GM19395 (cell line): ENCODE results near the gene CNTNAP2.

Experiments used
- ATAC-seq: cut with Tn5 transposase; IDR thresholded peaks from one replicate; pipeline ENCODE4 v1.9.1; 2021; ENCODE audit warnings: mild to moderate bottlenecking, moderate library complexity; ENCODE audit not compliant: unreplicated experiment

CNTNAP2 gene

GRCh38 chr7:146116521-146117222, at the start of gene CNTNAP2:
Gene CNTNAP2, plus strand, starts transcription at chr7:146116801. Its CDS starts 76 bp downstream, at chr7:146116877.
- no peak for ATAC-seq

DNA sequence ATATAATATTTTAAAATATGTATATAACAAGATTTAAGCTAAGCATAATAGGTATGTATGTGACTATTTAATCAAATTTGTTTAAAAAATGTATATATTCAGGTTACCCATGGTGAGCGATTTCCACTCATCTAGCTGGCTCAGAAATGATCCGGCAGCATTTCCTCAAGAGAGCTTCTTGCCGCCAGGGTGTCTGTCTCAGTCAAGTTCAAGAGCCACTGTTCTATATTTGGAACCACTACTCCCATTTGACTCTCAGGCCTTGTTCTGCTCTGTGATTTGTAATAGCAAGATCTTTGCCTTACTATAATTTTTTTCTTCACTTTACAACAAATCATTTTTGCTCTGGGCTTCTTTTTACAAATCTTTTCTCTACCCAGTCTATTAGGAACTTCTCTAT, 48.7 kb upstream of the CNTNAP2 start:
- no peak for ATAC-seq

DNA sequence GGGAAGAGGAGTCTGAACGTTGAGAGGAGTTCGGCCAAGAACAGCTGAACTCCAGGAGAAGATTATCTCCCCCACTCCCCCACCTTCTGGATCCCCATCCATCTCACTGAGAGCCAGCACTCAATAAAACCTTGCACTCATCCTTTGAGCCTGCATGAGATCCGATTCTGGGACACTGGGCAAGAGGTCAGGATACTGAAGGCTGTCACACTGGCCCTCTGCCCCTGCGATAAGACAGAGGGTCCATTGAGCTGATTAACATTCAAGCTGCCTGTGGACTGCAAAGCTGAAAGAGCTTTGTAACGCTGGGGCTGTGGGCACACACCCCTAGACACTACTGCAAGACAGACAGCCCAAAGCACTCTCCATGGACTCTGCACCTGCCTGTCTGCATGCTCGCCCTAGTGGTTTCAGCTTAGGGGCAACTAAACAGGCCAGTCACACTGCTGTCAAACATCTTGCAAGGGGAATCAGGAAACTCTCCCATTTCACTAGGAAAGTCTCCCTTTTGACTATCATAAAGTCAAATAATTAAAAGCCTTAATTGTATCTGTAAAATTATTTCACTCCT, 42.3 kb upstream of the CNTNAP2 start:
- ATAC-seq: no peak

DNA sequence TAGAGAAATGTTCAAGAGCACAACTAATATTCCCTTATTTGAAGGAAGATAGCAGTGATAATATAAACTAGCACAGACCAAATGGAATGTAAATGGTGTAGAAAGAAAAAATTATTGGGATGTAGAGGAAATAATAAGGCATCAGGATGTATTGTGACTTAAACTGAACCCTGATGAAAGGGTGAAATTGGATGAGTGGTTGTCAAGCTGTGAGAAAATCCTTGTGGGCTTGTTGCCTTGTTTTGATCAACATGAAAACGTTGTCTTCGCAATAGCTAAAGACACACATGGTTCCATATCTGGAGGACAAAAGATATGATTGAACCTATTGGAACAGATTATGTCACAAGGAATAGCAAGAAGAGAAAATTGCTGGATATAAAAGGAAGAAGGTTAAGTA, 40.3 kb upstream of the CNTNAP2 start:
- no peak for ATAC-seq

GRCh38 chr7:146084086-146084485, 32.5 kb upstream of the CNTNAP2 start:
- no peak for ATAC-seq

- peak; percentile 95 for ATAC-seq
Measured at GRCh38 chr7:146090023-146090645, 26.5 kb upstream of the CNTNAP2 start.

DNA sequence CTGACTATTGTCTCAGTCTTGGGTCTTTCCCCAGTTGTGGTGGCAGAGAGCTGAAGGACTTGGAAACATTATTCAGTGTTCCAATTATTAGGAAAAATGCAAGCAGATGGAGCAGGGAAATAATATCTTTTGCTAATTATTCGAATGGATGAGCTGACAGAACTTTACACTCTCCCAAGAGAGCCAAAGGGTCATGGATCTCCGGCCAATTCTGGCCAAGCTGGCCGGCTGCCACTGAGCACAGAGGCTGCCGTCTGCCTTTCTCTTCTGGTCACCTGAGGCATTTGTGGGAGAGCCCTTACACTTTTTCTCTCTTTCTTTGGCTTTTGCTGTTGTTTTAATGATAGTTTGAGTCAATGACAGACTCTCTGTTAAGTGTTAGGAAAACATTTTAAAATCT, 22.2 kb upstream of the CNTNAP2 start:
- no peak for ATAC-seq

DNA sequence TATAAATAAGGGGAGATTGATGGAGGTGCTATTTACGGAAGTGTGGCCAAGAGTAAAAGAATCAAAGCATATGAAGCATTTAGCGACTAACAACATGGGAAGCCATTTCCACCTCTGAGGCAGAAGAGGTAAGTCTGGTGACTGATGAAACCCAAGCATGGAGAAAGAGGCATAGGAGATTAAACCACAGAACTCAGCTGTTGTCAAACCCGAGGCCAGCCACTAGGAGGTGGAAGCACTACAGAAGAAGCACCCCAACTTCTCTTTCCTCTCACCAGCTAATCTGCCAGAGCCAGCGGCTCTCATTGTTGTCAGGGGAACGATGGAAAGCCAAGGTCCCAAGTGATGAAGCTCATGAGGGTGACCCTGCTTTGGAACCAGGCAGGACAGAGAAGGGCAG, 19.6 kb upstream of the CNTNAP2 start:
- no peak for ATAC-seq

- ATAC-seq: no peak
Measured at GRCh38 chr7:146106319-146106718, 10.3 kb upstream of the CNTNAP2 start.

DNA sequence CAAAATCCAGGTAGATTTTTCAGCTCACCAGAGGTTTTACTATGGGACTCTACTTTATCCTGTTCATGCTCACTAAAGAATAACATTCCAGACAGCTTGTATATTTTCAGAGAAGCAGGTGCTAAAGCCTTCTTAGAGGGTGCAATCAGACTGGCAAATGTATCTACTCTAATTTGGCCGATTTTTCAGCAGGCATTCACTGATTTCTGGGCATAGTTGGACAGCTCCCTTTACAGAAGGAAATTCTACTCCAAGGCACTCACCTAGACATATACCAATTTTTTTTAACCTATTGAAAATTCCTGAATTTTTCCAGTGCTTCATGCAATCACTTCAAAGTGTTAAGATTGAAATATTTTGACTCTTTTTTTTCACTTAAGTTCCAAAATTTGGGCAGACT, 3.8 kb upstream of the CNTNAP2 start:
- no peak for ATAC-seq

DNA sequence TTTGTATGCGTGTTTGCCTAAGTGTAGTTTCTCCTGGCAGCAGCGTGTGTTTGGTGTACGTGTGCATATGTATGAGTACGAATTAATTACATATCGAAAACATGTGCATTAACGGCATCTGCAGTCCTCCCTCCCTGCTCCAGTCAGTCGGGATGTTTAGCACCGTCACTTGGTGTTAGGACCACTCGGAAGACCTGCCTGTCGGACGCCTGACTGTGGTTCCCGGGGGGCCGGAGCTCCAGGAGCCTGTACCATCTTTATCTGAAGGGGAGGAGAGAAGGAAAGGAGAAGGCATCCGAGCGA, 1.1 kb upstream of the CNTNAP2 start:
- ATAC-seq: no peak

GRCh38 chr7:146115851-146116520, 615 bp upstream of the CNTNAP2 start:
- ATAC-seq: peak; percentile 60

DNA sequence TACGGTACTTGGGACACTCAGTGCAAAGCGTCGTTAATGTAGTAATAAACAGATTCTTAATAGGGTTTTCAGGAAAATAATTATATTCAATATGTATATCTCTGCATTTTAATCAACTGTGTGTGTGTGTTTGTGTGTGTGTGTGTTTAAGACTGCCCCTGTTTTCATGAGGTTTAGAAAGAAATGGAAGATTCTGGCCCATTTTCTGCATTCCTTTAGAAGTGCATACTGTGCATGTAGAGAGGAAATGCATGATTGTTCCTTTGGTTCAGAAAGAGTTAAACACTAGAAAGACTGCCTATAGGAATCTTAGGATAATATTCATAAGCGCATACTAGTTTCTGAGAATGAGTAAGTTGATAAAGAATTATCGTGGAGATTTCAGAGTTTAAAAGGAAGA, 975 bp downstream of the CNTNAP2 start:
- ATAC-seq: no peak

- ATAC-seq: no peak
Measured at GRCh38 chr7:146119002-146119401, 2.4 kb downstream of the CNTNAP2 start.

DNA sequence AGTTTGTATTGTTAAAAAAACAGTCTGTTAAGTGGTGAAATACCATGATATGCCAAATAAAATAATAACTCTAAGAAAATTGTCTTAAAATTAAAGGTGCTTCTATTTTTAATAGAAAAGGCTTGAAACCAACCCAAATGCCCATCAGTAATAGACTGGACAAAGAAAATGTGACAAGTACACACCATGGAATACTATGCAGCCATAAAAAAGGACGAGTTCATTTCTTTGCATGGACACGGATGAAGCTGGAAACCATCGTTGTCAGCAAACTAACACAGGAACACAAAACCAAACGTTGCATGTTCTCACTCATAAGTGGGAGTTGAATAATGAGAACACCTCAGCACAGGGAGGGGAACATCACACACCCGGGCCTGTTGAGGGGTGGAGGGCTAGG, 7.1 kb downstream of the CNTNAP2 start:
- no peak for ATAC-seq

DNA sequence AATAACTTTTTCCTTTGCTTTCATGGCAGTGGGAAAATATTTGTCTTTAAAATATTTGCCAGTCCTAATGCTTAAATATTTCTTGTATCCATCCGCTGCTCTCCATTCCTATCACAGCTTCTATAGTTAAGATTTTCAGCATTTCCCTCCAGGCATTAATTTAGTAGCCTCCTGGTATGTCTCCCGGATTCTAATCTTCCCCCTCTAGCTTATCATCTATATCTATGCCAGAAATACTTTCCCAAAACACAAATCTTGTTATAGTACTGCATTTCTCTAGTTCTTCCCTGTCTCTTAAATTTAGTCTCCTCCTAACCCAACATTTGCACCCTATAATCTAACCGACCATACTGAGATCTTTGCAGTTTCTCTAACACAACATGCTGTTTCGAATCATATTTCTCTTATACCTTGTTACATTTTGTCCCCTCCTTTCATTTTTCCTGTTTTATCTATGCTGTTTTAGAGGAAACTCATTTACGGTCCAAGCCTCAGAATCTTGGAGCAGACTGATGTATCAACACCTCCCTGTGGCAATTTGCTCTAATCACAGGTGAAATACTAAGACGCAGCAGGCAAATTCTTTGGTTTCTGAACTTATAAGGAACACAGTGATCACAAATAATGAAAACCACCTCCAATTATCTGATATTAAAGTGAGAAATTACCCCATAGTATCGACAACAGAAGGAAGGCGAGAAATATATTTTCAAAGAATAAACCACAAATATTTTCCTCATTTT, 10.3 kb downstream of the CNTNAP2 start:
- ATAC-seq: no peak

- ATAC-seq: no peak
Measured at GRCh38 chr7:146129296-146129695, 12.7 kb downstream of the CNTNAP2 start.

DNA sequence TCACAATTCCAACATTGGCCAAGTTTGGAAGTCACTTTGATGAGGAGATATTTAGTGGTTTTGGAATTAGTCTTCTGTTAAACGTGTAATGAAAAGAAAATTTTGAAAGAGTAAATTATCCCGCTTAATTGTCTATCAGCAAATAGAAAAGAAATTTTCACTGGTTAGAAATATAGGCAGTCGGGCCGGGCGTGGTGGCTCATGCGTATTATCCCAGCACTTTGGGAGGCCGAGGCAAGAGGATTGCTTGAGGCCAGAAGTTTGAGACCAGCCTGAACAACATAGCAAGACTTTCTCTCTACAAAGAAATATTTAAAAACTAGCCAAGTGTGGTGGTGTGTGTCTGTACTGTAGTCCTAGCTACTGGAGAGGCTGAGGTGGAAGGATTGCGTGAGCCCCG, 13.4 kb downstream of the CNTNAP2 start:
- ATAC-seq: no peak

- no peak for ATAC-seq
Measured at GRCh38 chr7:146131701-146132100, 15.1 kb downstream of the CNTNAP2 start.

GRCh38 chr7:146136357-146136875, 19.8 kb downstream of the CNTNAP2 start:
- no peak for ATAC-seq

DNA sequence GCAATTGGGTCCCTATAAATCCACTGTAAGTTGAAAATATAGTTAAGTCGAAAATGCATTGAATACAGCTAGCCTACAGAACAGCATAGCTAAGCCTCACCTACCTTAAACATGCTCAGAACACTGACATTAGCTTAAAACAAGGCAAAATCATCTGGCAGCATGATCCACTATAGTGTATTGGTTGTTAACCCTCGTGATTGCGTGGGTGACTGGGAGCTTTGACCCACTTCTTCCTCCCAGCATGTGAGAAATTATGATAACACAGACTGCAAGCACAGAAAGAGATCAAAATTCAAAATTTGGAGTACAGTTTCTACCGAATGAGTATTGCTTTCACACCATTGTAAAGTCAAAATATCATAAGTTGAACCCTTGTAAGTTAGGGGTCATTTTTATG, 22.3 kb downstream of the CNTNAP2 start:
- ATAC-seq: no peak
